Hepatocyte (in vitro differentiated cells): ENCODE data around the gene HECTD4. TPM values are rescaled to one million over a fixed set of nuclear protein-coding genes. Genes with fewer than 3 reads are reported as not detected.
"Not testable (repeated sequence)": the region's sequence is repeated elsewhere in the genome, so short reads cannot be mapped to it uniquely, and the experiment has no call there.

Source experiments
- DNase-seq: peaks from one replicate; pipeline ENCODE4 v3.0.0-alpha.2; 2016; ENCODE audit warnings: low spot score
- H2AFZ ChIP-seq: fragments of 200-600 bp; sonication (generic); 2 replicates; pipeline ENCODE4 v1.6.0; 2016; ENCODE audit warnings: antibody characterized with exemption, mild to moderate bottlenecking
- H3K27ac ChIP-seq: fragments of 200-600 bp; sonication (generic); 2 replicates; pipeline ENCODE4 v1.5.1; 2016; ENCODE audit warnings: mild to moderate bottlenecking
- H3K27me3 ChIP-seq: fragments of 200-600 bp; sonication (generic); 2 replicates; pipeline ENCODE4 v1.6.1; 2016
- H3K36me3 ChIP-seq: fragments of 200-600 bp; sonication (generic); replicated peaks from 2 replicates; pipeline ENCODE4 v1.5.1; 2016; ENCODE audit warnings: low read depth; ENCODE audit not compliant: insufficient read depth
- H3K4me1 ChIP-seq: fragments of 200-600 bp; sonication (generic); 2 replicates; pipeline ENCODE4 v1.5.1; 2016; ENCODE audit warnings: mild to moderate bottlenecking, moderate library complexity; ENCODE audit not compliant: insufficient read depth
- H3K4me2 ChIP-seq: fragments of 200-600 bp; sonication (generic); 2 replicates; pipeline ENCODE4 v1.6.0; 2016
- H3K4me3 ChIP-seq: fragments of 200-600 bp; sonication (generic); 2 replicates; pipeline ENCODE4 v1.5.1; 2016; ENCODE audit warnings: mild to moderate bottlenecking
- H3K79me2 ChIP-seq: fragments of 200-600 bp; sonication (generic); 2 replicates; pipeline ENCODE4 v1.6.0; 2017; ENCODE audit warnings: mild to moderate bottlenecking
- H3K9me2 ChIP-seq: fragments of 200-600 bp; sonication (generic); replicated peaks from 2 replicates; pipeline ENCODE4 v1.6.0; 2017; ENCODE audit warnings: mild to moderate bottlenecking; ENCODE audit not compliant: insufficient read depth
- H3K9me3 ChIP-seq: fragments of 200-600 bp; sonication (generic); 2 replicates; pipeline ENCODE4 v1.5.1; 2016; ENCODE audit warnings: low read depth, mild to moderate bottlenecking
- H4K20me1 ChIP-seq: fragments of 200-600 bp; sonication (generic); 2 replicates; pipeline ENCODE4 v1.6.0; 2016; ENCODE audit warnings: mild to moderate bottlenecking; ENCODE audit not compliant: insufficient read depth, poor library complexity, severe bottlenecking
- CTCF ChIP-seq: fragments of 200-600 bp; sonication (generic); IDR thresholded peaks from 2 replicates; pipeline ENCODE4 v1.5.1; 2016; ENCODE audit warnings: antibody characterized with exemption, mild to moderate bottlenecking; ENCODE audit not compliant: poor library complexity
- EZH2 ChIP-seq: fragments of 200-600 bp; sonication (generic); IDR thresholded peaks from 2 replicates; pipeline ENCODE4 v1.6.1; 2016; ENCODE audit warnings: antibody characterized with exemption, mild to moderate bottlenecking, borderline replicate concordance
- EZH2phosphoT487 ChIP-seq: fragments of 200-600 bp; sonication (generic); IDR thresholded peaks from one replicate; pipeline ENCODE4 v1.6.1; 2018; ENCODE audit warnings: antibody characterized with exemption, mild to moderate bottlenecking, low read depth, moderate library complexity; ENCODE audit not compliant: unreplicated experiment, severe bottlenecking
- WGBS: methylation state at CpG from one replicate; pipeline ENCODE4 v1.1.6; 2016; ENCODE audit warnings: low lambda C conversion rate; ENCODE audit errors: missing lambda C conversion rate; 5-methylcytosine and 5-hydroxymethylcytosine counted together
- polyA plus RNA-seq: library from polyadenylated mRNA; unstranded; fragments of >200 nt; fragmentation: Nextera tagmentation; extraction: Ambion mirVana; gene quantifications from 2 replicates; pipeline ENCODE4 v1.2.1, GENCODE V29; 2016
- total RNA-seq: library from RNA; depleted of rRNA; stranded (reverse); fragments of >200 nt; gene quantifications from 2 replicates; pipeline ENCODE4 v1.2.3, GENCODE V29; 2014

HECTD4 gene
- total and polyA plus RNA-seq, 2 experiments from 2014 or later = 22.7 to 27.1 TPM

GRCh38 chr12:112350593-112351592 is 31.3 kb downstream of the HECTD4 start:
- Histone ChIP-seq H4K20me1 (peaks cover 32% of the 10 kb centered on the region), H2AFZ (no peak overlapping the region), H3K4me2 (no peak overlapping the region), H3K36me3 (no peaks in the 10 kb centered on the region), H3K79me2 (peaks cover 99% of the 10 kb centered on the region), H3K9me3 (no peaks in the 10 kb centered on the region), H3K27ac (no peak overlapping the region), H3K4me1 (no peaks in the 10 kb centered on the region), H3K4me3 (no peak overlapping the region), H3K9me2 (peaks cover 5% of the 10 kb centered on the region), H3K27me3 (no peaks in the 10 kb centered on the region)
- no peak for DNase-seq
- WGBS = 90% methylated on average over 3 of the region's 3 CpGs
- TF ChIP-seq EZH2 = no peak

DNA sequence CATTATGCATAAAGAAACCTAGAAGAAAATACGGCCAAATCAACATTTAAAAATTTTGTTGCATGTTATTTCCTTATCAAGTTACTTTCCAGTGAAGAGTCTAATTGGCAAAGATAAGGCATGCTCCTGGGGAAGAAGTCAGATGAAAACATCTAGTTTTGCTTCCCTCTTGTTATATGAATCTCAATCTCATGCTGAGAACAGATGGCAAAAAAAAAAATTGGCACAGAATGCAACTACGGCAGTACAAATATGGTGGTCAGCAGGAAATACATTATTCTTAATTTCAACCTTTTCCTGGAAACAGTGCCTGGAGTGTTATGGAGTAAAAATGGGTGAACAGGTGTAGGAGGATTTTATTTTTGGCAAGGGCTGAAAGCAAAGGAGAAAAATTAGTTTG is 32.8 kb downstream of the HECTD4 start:
- 93% methylated on average over 2 of the region's 2 CpGs for WGBS

GRCh38 chr12:112348926-112349325 is 33.3 kb downstream of the HECTD4 start:
- Histone ChIP-seq H4K20me1 (peaks cover 44% of the 10 kb centered on the region), H3K79me2 (peaks cover 98% of the 10 kb centered on the region)
- not testable (repeated sequence) for DNase-seq, H3K4me1 ChIP-seq, H2AFZ ChIP-seq, H3K36me3 ChIP-seq, H3K9me2 ChIP-seq, H3K27me3 ChIP-seq, H3K4me3 ChIP-seq, H3K4me2 ChIP-seq, H3K27ac ChIP-seq, H3K9me3 ChIP-seq
- WGBS = 98% methylated on average over 6 of the region's 6 CpGs

More for the DNA sequence above, 32.8 kb downstream of the HECTD4 start:
- H3K36me3 ChIP-seq = no peaks in the 10 kb centered on the region
- H3K27me3 ChIP-seq = no peaks in the 10 kb centered on the region
- H3K4me3 ChIP-seq = no peak overlapping the region
- peaks cover 41% of the 10 kb centered on the region for H4K20me1 ChIP-seq
- TF ChIP-seq EZH2 = no peak
- no peak for TF ChIP-seq EZH2phosphoT487
- TF ChIP-seq CTCF = no peak
- no peak overlapping the region for H3K4me2 ChIP-seq
- H2AFZ ChIP-seq = no peak overlapping the region
- no peaks in the 10 kb centered on the region for H3K9me3 ChIP-seq
- no peak for DNase-seq
- no peak overlapping the region for H3K27ac ChIP-seq
- no peaks in the 10 kb centered on the region for H3K4me1 ChIP-seq
- peaks cover 5% of the 10 kb centered on the region for H3K9me2 ChIP-seq
- peaks cover 98% of the 10 kb centered on the region for H3K79me2 ChIP-seq

GRCh38 chr12:112347581-112347982 is 34.6 kb downstream of the HECTD4 start:
- no peak for TF ChIP-seq CTCF
- TF ChIP-seq EZH2phosphoT487 = no peak
- TF ChIP-seq EZH2 = no peak
- H3K79me2 ChIP-seq = peaks cover 98% of the 10 kb centered on the region

More at GRCh38 chr12:112347581-112347982, 34.6 kb downstream of the HECTD4 start:
- Histone ChIP-seq H3K9me2 (peaks cover 5% of the 10 kb centered on the region), H4K20me1 (peaks cover 43% of the 10 kb centered on the region), H3K36me3 (no peaks in the 10 kb centered on the region), H3K27ac (no peak overlapping the region), H3K4me2 (no peak overlapping the region), H3K9me3 (no peaks in the 10 kb centered on the region), H3K27me3 (no peaks in the 10 kb centered on the region), H3K4me1 (no peaks in the 10 kb centered on the region), H2AFZ (no peak overlapping the region), H3K4me3 (no peak overlapping the region)
- WGBS = 73% methylated on average over 2 of the region's 2 CpGs
- DNase-seq = peak; percentile 6
